Stimulated activated CD4-positive, alpha-beta T cell treated with anti-CD3 and anti-CD28 coated beads, Interleukin-1b, Interleukin-23, amount 100 ng/mL, for 24 hours (primary cell): ENCODE measurements around the gene OLIG2.

Source experiments
- DNase-seq, 4 experiments: peaks; one replicate each; pipeline ENCODE4 v3.0.0-alpha.2; 2020; ENCODE audit warnings: low read depth in 4 of 4, low spot score in 1 of 4

OLIG2 gene

DNA sequence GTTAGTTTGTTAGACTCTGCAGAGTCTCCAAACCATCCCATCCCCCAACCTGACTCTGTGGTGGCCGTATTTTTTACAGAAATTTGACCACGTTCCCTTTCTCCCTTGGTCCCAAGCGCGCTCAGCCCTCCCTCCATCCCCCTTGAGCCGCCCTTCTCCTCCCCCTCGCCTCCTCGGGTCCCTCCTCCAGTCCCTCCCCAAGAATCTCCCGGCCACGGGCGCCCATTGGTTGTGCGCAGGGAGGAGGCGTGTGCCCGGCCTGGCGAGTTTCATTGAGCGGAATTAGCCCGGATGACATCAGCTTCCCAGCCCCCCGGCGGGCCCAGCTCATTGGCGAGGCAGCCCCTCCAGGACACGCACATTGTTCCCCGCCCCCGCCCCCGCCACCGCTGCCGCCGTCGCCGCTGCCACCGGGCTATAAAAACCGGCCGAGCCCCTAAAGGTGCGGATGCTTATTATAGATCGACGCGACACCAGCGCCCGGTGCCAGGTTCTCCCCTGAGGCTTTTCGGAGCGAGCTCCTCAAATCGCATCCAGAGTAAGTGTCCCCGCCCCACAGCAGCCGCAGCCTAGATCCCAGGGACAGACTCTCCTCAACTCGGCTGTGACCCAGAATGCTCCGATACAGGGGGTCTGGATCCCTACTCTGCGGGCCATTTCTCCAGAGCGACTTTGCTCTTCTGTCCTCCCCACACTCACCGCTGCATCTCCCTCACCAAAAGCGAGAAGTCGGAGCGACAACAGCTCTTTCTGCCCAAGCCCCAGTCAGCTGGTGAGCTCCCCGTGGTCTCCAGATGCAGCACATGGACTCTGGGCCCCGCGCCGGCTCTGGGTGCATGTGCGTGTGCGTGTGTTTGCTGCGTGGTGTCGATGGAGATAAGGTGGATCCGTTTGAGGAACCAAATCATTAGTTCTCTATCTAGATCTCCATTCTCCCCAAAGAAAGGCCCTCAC, at the start of gene OLIG2:
Gene OLIG2 (plus strand): TSS at position 447 of the 954 bp plus-strand sequence. CDS start 928 bp downstream, outside the sequence.
- DNase-seq, result no peak

DNA sequence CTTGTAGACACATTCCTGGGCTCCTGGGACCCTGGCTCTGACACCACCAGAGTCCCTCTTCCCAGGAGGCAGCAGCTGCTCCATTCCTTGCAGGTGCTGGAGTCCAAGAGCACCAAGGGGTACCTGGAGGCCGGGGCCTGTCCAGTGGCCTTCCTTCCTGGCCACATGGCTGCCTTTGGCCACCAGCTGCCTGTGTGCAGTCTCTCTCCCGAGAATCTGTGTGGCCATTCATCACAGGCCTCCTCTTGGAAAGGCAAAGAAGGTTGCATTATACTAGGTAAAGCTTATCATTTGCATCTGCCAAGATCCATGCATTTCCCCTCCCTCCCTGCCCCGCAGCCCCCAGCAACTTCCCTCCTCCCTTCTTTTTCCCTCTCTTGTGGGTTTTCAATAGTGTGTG, 48.9 kb upstream of the OLIG2 start:
- no peak for DNase-seq

DNA sequence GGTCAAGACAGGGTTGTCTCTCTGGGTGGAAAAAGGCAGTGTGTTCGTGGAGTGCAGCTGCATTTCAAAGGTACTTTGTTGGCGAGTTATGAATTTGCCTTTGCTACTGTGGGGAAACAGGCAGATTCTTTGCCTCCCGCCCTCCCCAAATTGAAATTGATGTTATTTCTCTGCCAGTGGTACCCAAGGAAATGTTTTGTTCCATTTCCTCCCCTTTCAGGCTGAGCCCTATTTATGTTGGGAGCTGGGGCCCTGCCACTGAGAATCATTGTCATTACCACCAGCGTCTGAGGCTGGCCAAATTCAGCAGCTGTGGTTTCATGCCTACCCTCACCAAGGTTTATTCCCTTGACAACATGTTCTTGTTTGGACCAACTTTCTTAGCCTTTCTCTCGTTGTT, 48.5 kb upstream of the OLIG2 start:
- DNase-seq, result no peak

DNA sequence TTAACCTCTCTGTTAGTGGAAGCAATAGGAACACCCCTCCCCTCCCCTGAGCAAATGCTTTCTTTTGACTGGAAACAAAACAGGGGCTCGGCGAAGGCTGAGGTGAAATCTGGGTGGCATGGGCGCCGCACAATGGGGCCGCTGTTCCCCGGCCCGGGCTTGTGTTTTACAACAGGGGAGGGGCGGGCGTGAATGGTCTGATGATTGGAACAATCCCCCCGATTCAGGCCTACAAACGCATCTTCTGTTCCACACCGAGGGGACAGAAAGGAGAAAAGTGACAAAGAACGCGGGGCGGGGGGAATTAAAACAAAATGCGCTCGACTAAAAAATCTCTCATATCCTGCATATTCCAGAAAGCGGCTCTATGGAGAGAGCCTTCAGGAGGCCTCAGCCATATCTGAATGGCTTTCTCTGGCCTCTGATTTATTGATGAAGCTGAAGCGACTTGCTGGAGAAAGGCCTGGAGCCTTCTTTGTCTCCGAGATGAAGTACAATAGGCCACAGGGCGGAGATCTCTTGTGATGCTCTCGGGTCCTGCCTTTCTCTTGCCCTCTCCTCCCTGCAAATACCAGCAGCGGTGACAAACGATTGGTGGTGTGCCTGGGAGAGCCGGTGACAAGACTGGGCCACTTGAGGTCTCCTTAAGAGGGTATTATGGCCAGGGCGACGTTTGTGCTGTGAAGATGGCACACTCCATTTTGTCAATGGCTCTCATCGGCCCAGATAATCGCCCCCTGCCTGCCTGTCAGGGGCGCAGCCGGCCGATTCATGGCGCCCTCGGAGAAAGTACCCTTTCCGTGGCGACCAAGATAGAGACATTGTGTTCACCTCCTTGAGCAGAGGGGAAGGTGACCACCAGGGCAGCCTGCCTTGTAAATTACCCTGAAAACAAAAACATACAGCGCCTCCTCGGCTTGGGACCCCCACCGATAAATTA, 47.1 kb upstream of the OLIG2 start:
- no peak for DNase-seq

DNA sequence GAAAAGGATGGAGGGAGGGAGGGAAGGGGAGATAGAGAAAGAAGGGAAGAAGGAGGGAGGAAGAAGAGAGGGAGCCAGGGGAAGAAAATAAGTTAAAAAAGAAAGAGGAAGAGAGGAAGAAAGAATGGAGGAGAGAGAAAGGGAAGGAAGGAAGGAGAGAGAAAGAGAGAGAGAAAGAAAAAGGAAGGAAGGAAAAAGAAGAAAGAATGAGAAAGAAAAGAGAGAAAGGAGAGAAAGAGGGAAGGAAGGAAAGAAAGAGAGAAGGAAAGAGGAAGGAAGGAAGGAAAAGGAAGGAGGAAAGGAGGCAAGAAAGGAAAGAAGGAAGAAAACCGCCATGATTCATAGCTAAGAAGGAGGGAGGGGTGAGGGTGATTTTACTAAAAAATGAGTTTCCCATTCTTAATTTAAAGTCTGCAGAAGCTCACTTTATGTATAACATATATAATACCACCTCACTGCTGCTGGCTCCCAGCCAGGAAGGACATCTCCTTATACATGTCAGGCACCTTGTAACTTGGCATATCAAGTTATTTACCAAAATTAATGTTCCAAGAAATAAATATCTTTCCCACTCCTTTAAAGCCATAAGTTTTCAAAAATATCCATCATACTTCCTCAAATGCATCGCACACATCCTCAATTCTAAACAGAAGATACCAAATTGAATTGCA, 46.0 kb upstream of the OLIG2 start:
- no peak for DNase-seq

DNA sequence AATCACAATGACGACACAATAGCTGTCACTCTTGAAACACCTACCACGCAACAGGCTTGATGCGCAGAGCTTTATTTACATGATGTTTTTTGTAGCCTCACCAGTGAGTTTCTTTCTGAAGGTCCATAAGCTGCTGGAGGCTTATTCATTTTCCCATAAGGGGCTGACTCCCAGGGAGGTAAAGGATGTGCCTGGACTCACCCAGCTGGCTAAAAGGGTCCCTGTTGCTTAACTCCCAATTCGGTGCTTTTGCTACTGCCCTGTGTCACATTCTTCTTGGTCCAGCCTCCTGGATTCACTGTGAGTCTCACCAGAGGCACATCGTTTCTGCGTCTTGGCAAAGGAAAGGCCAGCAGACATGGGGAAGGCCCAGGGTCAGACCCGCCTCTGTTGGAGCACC, 44.6 kb upstream of the OLIG2 start:
- no peak for DNase-seq

DNA sequence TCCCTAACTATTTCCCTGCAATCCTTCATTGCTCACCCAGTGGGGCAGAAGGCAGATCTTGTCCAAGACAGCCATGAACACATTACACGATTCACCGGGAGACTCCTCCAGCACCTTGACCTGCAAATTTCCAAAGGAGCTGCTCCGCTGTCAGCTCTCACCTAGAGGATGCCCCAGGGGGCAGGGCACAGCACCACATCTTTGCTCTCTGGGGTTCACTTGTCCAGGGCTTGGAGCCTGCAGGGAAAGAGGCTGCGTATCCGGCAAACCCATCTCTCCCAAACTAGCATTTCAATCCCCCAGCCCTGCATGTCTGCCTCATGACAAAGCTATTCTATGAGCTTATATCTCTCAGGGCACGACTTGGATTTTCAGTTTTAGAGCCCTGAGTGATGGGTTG, 35.1 kb upstream of the OLIG2 start:
- no peak for DNase-seq

DNA sequence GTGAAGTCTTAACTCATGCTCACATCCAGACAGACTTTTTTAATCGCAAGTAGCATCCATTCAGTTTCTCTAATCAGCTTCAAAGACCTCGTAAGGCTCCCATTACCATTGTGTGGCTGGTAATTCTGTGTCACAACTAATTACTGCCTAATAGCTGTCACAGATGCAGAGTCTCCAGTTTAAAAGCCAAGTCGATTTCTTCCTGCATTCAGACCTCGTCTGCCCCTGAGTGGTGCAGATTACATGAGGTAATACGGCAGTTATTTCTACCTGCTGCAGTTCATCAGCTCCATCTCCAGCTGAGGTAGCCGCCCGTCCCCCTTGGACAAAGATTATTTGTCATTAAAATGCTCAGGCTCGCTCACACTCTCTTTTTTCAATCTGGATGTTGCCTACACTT, 34.4 kb upstream of the OLIG2 start:
- DNase-seq, result no peak

DNA sequence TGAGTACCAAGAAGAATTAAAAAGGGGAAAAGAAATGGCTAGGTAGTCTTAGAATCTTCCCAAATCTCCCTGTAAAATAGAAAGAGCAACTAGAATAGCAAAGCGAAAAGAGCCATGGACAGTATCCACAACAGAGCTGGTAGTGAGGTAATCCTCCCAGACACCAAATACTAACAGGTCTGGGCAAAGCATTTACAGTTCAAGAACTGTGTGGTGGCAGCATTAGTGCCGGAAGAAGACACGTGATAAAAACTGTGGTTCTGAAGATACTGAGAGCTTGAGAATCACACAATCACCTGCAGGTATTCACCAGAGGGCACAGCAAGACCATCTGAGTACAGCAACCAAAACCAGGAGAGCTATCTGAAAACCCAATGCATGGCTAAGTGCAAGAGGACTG, 31.8 kb upstream of the OLIG2 start:
- DNase-seq, result no peak

DNA sequence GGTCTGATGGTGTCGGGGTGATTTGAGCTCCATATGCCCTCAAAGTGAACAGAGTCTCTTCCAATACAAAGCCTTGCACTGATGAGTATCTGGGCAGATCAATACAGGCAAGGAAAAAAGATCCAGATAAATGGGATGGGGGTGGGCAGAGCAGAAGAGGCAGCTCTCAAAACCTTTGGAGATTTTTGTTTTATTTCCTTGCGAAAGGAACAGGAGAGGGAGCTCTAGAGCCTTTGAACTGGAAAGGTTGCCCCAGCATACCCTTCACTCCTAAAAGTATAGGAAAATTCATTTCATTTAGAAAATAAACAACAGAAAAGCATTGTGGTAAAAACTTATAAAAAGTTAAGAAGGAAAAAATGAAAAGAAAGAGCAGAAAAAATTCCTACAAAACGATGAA, 31.4 kb upstream of the OLIG2 start:
- DNase-seq, result no peak

DNA sequence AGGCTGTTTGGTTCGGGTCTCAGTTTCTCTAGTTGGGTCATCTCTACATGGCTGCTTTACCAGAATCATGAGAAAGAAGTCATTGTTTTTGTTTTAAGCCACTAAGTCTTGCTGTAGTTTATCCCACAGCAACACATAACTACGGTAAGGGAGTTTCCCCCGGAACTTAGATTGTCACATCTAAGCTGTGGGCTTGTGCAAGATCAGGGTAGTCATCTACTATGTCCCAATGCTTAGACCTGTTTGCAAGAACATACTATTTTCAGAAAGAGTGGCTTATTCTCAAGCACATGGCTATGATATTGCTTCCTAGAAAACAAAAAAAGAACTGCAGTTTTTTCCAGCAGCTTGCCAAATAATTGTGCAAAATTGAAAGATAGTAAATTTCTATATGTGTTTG, 18.0 kb upstream of the OLIG2 start:
- no peak for DNase-seq

DNA sequence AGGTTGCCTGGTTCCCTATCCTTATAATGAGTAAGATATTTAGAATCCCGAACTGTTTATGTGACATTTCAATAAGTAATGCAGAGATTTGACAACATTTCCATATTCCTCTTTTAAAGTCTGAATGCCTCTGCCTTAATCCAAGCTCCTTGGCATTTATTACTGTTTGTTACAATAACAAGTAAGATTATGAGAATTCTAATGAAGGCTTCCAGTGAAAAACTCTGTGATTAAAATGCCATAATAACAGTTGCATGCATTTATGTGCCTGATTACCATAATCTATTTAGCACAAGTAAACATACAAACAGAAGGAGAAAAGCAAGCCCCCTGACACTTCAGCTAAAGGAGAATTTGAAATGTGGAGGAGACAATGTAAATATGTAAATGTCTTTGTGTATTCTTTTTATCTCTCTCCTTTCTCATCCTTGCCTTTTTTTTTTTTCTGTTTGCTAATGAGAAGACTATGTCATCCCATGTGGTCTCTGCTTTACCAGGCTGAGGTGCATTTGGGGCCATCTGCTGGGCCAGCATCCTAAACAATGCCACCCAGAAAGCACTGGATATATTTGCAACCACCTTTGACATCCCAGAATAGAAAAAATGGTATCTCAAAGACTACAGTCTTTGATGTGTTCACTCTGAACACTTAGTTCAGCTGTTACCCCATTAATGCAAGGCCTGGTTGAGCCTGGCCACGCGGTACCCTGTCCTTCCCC, 17.2 kb upstream of the OLIG2 start:
- no peak for DNase-seq

DNA sequence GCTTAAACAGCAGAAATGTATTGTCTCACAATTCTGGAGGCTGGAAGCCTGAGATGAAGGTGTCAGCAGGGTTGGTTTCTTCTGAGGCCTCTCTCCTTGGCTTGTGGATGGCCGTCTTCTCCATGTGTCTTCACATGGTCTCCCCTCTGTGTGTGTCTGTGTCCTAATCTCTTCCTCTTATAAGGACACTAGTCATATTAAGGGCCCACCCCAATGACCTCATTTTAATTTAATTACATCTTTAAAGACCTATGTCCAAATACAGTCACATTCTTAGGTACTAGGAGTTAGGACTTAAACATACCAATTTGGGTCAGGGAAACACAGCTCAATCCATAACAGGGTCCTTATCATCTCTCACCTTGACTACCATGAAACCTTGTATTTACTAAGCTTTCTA, 14.8 kb upstream of the OLIG2 start:
- DNase-seq, result no peak

DNA sequence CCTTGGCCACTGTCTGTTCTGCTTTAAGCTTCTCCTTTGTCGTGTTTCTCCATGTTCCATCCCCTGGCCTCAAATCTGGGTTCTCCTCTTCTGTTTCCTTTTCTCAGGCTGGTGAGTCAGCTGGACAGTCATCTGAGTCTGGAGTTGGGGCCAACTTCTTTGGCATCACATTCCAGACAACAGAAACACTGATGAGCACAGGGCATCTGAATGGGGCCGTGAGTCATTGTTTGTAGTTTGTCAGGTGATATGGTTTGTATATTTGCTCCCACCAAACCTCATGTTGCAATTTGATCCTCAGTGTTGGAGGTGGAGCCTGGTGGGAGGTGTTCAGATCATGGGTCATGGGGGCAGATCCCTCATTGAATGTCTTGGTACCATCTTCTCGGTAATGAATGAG, 14.3 kb upstream of the OLIG2 start:
- no peak for DNase-seq

DNA sequence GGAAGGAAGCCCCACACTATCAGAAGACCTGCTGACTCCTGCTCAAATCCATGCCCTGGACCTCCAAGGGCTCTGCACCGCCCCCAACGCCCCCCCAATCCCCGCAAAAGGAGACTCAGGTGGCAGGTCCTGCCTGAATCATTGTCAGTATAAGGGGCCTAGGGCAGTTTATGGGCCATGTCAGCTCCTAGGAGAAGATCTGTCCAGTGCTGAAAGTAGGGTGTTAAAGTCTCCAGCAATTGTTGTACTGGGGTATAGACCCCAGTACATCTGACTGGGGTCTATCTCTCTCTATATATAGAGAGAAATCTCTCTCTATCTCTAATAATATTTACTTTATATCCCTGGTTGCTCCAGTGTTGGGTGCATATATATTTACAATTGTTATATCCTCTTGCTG, 12.1 kb upstream of the OLIG2 start:
- DNase-seq, result no peak

DNA sequence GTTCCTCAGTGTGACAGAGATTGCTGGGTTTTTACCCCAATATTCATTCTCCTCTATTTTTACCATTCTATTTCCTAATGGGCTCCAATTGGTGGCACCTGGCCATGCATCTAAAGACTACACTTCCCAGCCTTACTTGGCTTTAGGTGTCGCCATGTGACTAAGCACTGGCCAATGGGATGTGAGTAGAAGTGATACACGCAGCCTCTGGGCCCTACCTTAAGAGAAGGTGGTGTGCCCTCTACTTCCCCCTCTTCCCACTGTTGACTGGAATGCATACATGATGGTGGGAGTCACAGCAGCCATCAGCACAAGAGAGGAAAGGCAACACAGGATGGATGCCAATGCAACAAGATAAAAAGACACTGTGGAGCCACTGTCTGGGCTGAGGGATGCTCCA, 11.4 kb upstream of the OLIG2 start:
- no peak for DNase-seq

DNA sequence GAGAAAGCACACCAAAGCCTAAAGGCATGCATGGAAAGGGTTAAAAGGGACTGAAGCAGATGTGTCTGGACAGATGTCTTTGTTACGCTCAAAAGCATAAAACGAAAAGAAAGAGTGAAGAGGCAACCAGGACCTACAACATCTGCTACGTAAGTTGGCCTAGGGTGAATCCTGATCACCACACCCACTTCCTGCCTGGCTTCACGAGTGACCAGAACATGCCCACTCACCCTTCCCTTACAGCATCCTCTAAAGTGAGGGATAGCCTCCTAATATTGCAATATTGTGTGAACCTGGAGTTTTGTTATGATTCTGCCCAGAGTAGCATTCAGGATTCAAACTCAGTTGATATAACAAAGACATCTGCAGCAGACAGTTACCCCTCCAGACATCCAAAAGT, 10.6 kb upstream of the OLIG2 start:
- no peak for DNase-seq

DNA sequence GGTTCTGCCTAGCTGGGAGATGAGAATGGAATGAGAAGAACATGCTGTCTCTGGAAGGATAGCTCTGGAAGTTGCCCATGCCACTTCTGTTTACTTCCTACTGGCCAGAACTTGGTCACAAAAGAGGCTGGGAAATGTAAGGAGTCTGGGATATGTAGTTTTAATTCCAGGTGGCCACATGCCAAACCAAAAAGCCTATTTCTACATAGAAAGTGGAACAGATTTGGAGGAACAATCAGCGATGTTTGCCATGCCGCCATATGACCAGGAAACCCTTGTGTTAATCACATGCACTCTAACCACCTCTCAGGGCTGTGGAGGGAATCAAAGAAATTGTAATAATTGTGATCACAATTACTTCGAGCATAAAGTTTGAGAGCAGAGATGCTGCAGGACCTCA, 10.0 kb upstream of the OLIG2 start:
- no peak for DNase-seq

DNA sequence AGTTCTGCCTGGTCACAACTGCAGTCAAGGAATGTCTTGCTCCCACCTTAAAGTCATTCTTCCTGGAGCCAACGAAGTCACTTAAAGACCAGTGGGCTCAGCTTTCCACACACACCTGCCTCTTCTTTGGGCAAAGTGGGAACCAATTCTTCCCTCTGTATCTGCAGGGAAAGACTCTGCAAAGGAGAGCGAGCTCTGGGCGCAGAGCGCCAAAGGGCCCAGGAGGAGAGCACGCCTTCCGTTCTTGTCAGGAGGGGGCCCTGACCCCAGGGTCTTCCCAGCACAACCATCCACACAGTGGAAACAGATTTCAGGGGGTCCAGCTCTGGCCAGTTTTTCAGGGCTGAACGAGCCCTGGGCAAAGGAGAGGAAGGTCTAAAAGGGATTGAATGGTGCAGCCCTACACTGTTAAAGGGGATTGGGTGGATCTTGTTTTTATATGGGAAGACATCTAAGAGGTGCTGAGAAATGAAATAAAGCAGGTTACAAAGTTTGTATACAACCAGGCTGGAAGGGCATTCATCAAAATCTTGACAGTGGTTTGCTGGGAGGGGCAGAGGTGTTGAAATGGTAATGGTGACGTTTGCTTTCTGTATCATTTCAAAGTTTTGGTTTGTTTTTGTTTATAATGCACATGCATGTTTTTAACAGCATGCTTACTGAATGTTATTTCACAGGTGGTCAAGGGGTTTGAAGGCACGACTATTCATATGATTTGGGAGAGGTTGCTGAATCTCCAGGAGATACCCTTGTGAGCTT, 6.8 kb upstream of the OLIG2 start:
- DNase-seq, result no peak

DNA sequence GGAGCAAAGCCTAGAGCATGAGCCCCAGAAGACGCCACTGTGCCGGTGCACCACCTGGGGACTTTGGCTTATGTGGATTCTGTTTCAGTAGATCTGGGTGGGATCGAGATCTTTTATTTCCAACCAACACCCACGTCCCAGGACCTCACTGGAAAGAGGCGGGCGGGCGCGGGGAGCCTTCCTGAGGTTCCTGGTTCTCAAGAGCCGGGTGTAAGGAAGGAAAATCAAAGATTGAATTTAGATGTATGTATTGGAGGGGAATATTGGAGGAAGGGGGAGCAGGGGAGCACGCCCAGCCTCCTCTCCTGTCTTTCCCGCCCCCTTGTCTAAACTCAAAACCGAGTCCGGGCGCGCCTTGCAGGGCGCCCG, 6.2 kb upstream of the OLIG2 start:
- DNase-seq, result no peak
